NCI-H2196 treated with DMSO at 0.1 percent for 48 hours (cell line): ENCODE measurements around the gene KCNN1.
"Not testable (repeated sequence)": the region's sequence is repeated elsewhere in the genome, so short reads cannot be mapped to it uniquely, and the experiment has no call there.

Experiments used
- DNase-seq: peaks from one replicate; lab custom pipeline; 2025; ENCODE audit not compliant: unreplicated experiment; lab: John Stamatoyannopoulos, UW

The KCNN1 gene

DNA sequence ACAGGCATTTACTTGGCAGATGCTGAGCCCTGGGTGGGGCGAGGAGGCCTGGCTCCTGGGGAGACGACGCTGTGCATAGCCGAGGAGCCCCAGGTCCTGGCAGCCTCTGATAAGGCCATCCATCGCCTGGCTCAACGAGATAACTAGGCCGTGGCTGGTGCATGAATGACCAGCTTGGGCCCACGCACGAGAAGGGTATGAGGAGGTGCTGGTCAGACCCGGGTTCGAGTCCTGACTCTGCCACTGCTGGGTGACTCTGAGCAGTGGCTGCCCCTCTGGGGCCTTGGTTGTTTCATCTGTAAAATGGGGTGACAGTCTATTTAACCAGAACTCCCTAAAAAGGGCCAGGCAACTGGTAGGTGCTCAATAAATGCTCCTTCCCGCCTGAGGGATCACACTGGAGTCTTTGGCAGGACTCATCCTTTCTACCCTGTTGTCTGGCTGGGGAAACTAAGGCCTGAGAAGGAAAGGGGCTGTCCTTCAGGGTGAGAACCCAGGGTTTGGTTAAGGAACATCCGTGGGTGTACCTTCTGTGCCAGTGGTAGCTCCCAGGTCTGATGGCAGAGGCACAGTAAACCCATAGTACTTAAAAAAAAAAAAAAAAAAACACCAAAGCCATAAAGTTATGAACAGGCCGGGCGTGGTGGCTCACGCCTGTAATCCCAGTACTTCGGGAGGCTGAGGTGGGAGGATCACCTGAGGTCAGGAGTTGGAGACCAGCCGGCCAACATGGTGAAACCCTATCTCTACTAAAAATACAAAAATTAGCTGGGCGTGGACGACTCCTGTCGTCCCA, 33.0 kb downstream of the KCNN1 start:
- DNase-seq, result no peak

DNA sequence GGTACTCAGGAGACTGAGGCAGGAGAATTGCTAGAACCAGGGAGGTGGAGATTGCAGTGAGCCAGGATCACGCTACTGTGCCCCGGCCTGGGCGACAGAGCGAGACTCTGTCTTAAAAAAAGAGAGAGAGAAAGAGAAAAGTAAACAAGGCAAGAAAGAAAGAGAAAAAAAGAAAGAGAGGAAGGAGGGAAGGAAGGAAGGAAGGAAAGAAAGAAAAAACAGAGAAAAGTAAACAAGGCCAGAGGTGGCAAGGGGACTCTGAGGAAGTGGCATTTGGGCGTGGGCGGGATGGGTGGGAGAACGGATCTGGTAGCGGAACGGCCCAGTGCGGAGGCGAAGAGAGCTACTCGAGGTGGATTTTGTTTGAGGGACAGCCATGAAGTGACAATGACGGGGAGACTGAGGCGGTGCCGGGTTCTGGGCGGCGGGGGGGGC, 33.6 kb downstream of the KCNN1 start:
- no peak for DNase-seq

- peak; percentile 71 for DNase-seq
Measured at GRCh38 chr19:18000915-18001776, 34.2 kb downstream of the KCNN1 start.

GRCh38 chr19:18001777-18002345, 35.0 kb downstream of the KCNN1 start:
- no peak for DNase-seq

GRCh38 chr19:18002347-18002850, 35.5 kb downstream of the KCNN1 start:
- DNase-seq, result no peak

DNA sequence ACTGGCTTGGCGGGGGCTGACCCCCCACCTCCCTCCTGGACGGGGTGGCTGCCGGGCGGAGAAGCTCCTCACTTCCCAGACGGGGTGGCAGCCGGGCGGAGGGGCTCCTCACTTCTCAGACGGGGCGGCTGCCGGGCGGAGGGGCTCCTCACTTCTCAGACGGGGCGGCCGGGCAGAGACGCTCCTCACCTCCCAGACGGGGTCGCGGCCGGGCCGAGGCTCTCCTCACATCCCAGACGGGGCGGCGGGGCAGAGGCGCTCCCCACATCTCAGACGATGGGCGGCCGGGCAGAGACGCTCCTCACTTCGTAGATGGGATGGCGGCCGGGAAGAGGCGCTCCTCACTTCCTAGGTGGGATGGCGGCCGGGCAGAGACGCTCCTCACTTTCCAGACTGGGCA, 38.8 kb downstream of the KCNN1 start:
- not testable (repeated sequence) for DNase-seq

DNA sequence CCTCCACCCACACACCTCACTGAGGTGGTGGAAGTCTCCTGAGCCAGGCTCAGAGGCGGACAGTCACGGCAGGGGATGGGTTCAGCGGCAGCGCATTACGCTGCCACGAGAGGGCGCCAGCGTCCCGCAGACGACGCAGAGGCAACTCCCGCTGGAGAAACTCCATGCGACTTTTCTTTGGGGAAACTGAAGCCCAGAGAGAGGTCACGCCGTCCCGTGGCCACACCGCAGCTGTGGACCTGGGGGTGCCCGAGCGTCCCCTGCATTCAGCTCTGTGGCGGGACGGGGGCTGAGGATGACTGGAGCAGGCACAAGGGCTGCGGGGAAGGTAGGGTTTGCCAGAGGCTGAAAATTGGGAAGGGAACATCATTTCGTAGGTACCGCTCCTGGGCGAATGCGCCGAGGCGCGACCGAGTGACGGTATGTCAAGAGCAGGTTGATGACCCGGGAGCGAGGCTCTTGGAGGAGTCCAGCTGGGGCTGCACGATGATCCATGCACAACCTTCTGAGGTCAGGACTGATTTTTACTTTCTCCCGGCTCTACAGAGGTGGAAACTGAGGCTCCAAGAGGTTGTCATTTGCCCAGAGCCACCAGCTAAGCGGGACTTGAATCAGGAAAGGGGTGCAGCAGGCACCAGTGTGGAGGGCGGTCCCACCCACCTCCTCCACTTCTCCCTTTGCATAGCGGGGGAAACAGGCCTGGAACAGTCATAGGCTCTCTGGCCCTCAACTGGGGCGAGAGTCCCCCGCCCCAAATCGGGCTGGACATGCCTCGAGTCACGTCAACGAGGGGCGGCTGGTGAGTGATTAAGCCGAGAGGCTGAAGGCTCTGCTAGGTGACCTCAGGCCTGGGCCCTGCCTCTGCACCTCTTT, 40.4 kb downstream of the KCNN1 start:
- peak; percentile 31 for DNase-seq

- DNase-seq, result no peak
Measured at GRCh38 chr19:18007917-18008673, 41.2 kb downstream of the KCNN1 start, which contains the start of gene ARRDC2. Gene ARRDC2, plus strand, starts transcription at chr19:18008170. Its CDS starts 141 bp downstream, at chr19:18008311.

- no peak for DNase-seq
Measured at GRCh38 chr19:18008814-18009213, 41.9 kb downstream of the KCNN1 start.

- DNase-seq, result no peak
Measured at GRCh38 chr19:18009412-18010066, 42.6 kb downstream of the KCNN1 start.

GRCh38 chr19:18010149-18010548, 43.2 kb downstream of the KCNN1 start:
- DNase-seq, result no peak

GRCh38 chr19:18013210-18014111, 46.6 kb downstream of the KCNN1 start:
- no peak for DNase-seq

DNA sequence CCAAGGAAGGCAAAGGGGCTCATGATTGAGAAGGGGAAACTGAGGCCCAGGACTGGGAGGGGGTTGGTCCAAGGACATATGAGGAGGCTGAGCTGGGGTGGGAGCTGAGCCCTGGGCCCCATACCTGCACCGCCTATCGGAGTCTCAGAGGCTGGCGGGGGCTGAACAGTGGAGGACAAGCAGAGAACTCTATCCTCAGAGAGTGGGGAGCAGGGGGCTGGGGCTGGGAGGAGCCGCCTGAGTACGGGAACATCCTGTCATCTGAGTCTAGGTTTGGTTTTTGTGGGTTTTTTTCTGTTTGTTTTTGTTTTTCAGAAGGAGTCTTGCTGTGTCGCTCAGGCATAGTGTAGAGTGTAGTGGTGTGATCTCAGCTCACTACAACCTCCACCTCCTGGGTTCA, 47.3 kb downstream of the KCNN1 start:
- no peak for DNase-seq

- no peak for DNase-seq
Measured at GRCh38 chr19:18016209-18016910, 49.5 kb downstream of the KCNN1 start.

DNA sequence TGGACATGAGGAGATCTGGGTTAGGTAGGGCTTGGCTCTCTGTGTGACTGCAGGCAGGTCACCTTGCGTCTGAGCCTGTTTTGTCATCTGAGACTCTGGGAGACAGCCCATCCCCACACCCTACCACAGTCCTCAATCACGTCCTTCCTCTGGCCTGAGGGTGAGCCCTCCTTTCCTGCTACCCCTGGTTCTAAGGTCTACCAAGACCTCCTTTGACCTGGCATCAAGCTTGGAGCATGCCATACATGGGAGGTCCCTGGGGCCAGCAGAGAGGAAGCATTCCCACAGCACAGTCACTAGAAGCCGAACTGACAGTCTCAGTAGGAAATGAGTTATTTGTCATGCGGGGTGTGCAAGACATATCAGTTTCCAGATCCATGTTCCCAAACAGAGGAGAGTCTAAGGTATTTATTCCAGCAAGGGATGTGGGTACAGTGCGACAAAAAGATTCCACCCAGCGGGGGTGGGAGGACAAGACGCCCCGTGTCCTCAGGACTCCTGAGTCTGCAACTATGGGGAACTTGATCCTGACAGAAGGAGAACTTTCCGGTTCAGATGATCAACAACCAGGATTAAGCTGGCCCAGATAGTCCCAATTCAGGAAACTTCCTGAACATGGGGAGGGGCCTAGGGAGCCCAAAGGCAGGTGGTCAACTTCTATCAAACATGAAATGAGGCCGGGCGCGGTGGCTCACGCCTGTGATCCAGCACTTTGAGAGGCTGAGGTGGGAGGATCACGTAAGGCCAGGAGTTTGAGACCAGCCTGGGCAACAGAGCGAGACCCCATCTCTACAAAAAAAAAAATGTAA, 50.6 kb downstream of the KCNN1 start:
- DNase-seq, result no peak

DNA sequence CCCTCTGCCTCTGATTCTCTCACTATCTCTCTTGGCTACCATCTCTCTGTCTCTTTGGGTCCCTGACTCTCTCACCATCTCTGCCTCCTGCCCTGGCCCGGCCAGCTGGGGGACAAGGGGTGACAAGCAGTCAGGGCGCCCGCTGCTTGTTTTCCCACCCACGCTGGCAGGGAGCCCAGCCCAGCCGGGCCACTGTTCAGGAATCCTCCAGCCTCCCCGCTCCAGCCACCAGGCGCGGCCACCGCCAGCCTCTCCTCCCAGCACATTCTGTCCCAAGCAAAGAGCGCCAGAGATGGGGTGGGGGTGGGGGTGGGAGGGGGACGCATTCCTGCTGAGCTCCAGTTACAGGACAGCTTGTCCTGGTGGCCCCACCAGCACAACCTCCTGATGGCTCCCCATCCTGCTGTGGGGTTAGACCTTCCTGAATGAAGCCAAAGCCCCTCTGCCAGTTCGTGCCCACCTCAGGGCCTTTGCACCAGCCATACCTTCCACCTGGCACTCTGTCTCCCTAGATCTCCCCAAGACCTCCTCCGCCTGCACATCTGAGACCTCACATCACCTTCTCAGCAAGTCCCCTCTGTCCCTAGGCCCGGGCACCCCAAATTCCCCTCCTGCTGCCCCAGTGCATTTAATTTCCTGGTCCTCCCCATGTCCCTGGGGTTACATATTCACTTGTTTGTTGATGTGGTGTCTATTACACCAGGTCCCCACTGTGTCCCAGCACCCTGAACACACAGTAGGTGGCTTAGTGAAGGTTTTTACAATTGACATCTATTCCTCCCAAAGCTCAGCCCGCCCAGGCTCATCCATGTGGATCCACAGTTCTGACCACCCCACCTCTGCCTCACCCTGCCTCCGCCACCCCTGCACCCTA, 53.5 kb downstream of the KCNN1 start:
- no peak for DNase-seq
